Frontal cortex (tissue), 4 donors: ENCODE measurements around the gene TNNI2. TPM values are rescaled to one million over a fixed set of nuclear protein-coding genes. Genes with fewer than 3 reads are reported as not detected.

Experiments used
- DNase-seq, 2 donors: peaks; one replicate each; pipeline ENCODE4 v3.0.0; 2012; ENCODE audit warnings: low spot score in 2 of 2
- FAIRE-seq: peaks from 2 replicates; lab custom pipeline; 2012; peaks lifted over from hg19 to GRCh38; lab: Jason Lieb, UNC
- total RNA-seq: library from RNA; depleted of rRNA; stranded (reverse); fragments of >200 nt; gene quantifications from one replicate; pipeline ENCODE4 v1.2.3, GENCODE V29; 2014
- donor health status: control.
- donor health status: control.
- donor health status: control.

Gene TNNI2
- total RNA-seq, 1 donor from 2014 or later: not detected

GRCh38 chr11:1832211-1832919 is 6.4 kb upstream of the TNNI2 start:
- FAIRE-seq (no peak), DNase-seq (peak; percentile 83 to 86)

GRCh38 chr11:1832920-1833295 is 5.9 kb upstream of the TNNI2 start:
- DNase-seq: no peak
- FAIRE-seq: no peak

- DNase-seq (no peak), FAIRE-seq (no peak)
These were observed 4.6 kb upstream of the TNNI2 start for GRCh38 chr11:1834062-1834610.

- DNase-seq: no peak
- no peak for FAIRE-seq
These were observed 3.8 kb upstream of the TNNI2 start, which contains the start of gene SYT8 for GRCh38 chr11:1834779-1835670. TSS of gene SYT8 (plus strand) at chr11:1834990. CDS start at chr11:1835106, 116 bp downstream.

- DNase-seq (no peak), FAIRE-seq (no peak)
These were observed 3.1 kb upstream of the TNNI2 start for GRCh38 chr11:1835671-1836010.

GRCh38 chr11:1836011-1836945 is 2.5 kb upstream of the TNNI2 start:
- FAIRE-seq (no peak), DNase-seq (no peak)

- DNase-seq: peak; percentile 77 to 83
- FAIRE-seq: no peak
These were observed 1.4 kb upstream of the TNNI2 start for GRCh38 chr11:1837171-1838076.

- DNase-seq: no peak
- no peak for FAIRE-seq
These were observed 730 bp upstream of the TNNI2 start for GRCh38 chr11:1838077-1838425.

- FAIRE-seq (no peak), DNase-seq (no peak)
These were observed 583 bp downstream of the TNNI2 start for GRCh38 chr11:1839204-1839923.

GRCh38 chr11:1839924-1840779 is 1.4 kb downstream of the TNNI2 start:
- FAIRE-seq (no peak), DNase-seq (peak in 1 of 2 donors; percentile 58)

- DNase-seq: no peak
- FAIRE-seq: no peak
These were observed 2.1 kb downstream of the TNNI2 start for GRCh38 chr11:1840780-1841480.

GRCh38 chr11:1841511-1842148 is 2.8 kb downstream of the TNNI2 start:
- FAIRE-seq: no peak
- no peak for DNase-seq

GRCh38 chr11:1842149-1843097 is 3.6 kb downstream of the TNNI2 start:
- no peak for DNase-seq
- no peak for FAIRE-seq

GRCh38 chr11:1843098-1843473 is 4.3 kb downstream of the TNNI2 start:
- DNase-seq (no peak), FAIRE-seq (no peak)

- DNase-seq (no peak), FAIRE-seq (no peak)
These were observed 5.0 kb downstream of the TNNI2 start for GRCh38 chr11:1843796-1844195.
